CD14-positive monocyte (primary cell): ENCODE data around the gene SPRY2. TPM values are rescaled to one million over a fixed set of nuclear protein-coding genes. Genes with fewer than 3 reads are reported as not detected.

ENCODE experiments used
- DNase-seq, 3 donors: peaks; one replicate each; pipeline ENCODE4 v3.0.0-alpha.2; 2011 to 2022
- H2AFZ ChIP-seq: 2 replicates; pipeline ENCODE4 v1.6.0; 2012; ENCODE audit warnings: mild to moderate bottlenecking, low read depth, low read length, inconsistent platforms; ENCODE audit not compliant: insufficient read depth, poor library complexity, severe bottlenecking
- H3K27ac ChIP-seq, 2 donors: 1 replicate in 1 of 2; 2 replicates in 1 of 2; pipeline ENCODE4 v1.5.1; 2012 to 2013; ENCODE audit warnings: low read length in 2 of 2, control low read depth in 1 of 2, inconsistent platforms in 1 of 2, low read depth in 1 of 2, mild to moderate bottlenecking in 1 of 2
- H3K27me3 ChIP-seq, 2 donors: one replicate each; pipeline versions ENCODE4 v1.6.0 to v1.6.1; 2011 to 2013; ENCODE audit warnings: low read length in 2 of 2; ENCODE audit not compliant: control insufficient read depth in 2 of 2, insufficient read depth in 2 of 2
- H3K36me3 ChIP-seq, 2 donors: replicated peaks in 1 of 2; 1 replicate in 1 of 2; 2 replicates in 1 of 2; pipeline versions ENCODE4 v1.5.1 to v1.6.1; 2012 to 2013; ENCODE audit warnings: low read length in 2 of 2, control low read depth in 1 of 2, inconsistent platforms in 1 of 2, mild to moderate bottlenecking in 1 of 2; ENCODE audit not compliant: insufficient read depth in 2 of 2, control insufficient read depth in 1 of 2
- H3K4me1 ChIP-seq, 2 donors: 1 replicate in 1 of 2; 2 replicates in 1 of 2; pipeline versions ENCODE4 v1.5.1 to v1.6.1; 2012 to 2013; ENCODE audit warnings: low read length in 2 of 2, control low read depth in 1 of 2, inconsistent platforms in 1 of 2, mild to moderate bottlenecking in 1 of 2, moderate library complexity in 1 of 2; ENCODE audit not compliant: insufficient read depth in 2 of 2, control insufficient read depth in 1 of 2
- H3K4me2 ChIP-seq: replicated peaks from 2 replicates; pipeline ENCODE3; 2012; ENCODE audit warnings: low read length, moderate library complexity, mild to moderate bottlenecking; ENCODE audit not compliant: poor library complexity, severe bottlenecking; ENCODE audit errors: extremely low read depth
- H3K4me3 ChIP-seq, 3 experiments: fragments of 200-600 bp in 1 of 3; sonication (generic) in 1 of 3; replicated peaks in 1 of 3; 1 replicate in 2 of 3; 2 replicates in 1 of 3; pipeline ENCODE4 v1.5.1; 2011 to 2013; ENCODE audit warnings: low read length in 3 of 3, mild to moderate bottlenecking in 3 of 3, control low read depth in 2 of 3, low read depth in 2 of 3, inconsistent platforms in 1 of 3, moderate library complexity in 1 of 3
- H3K79me2 ChIP-seq: 2 replicates; pipeline ENCODE4 v1.6.0; 2012; ENCODE audit warnings: mild to moderate bottlenecking, control low read depth, inconsistent platforms, low read length, moderate library complexity; ENCODE audit not compliant: insufficient read depth
- H3K9ac ChIP-seq: 2 replicates; pipeline ENCODE4 v1.6.0; 2017; ENCODE audit warnings: low read length, mild to moderate bottlenecking; ENCODE audit not compliant: insufficient read depth, poor library complexity, severe bottlenecking
- H3K9me3 ChIP-seq, 2 donors: replicated peaks in 1 of 2; 1 replicate in 1 of 2; 2 replicates in 1 of 2; pipeline versions ENCODE4 v1.5.1 to v1.6.1; 2012 to 2013; ENCODE audit warnings: low read length in 2 of 2, control low read depth in 1 of 2; ENCODE audit not compliant: control insufficient read depth in 1 of 2, insufficient read depth in 1 of 2
- H4K20me1 ChIP-seq: 2 replicates; pipeline ENCODE4 v1.6.0; 2012; ENCODE audit warnings: mild to moderate bottlenecking, low read length, control low read depth, moderate library complexity; ENCODE audit not compliant: insufficient read depth
- H3K27ac Mint-ChIP-seq, 7 donors: one replicate each; pipeline ENCODE4 v1.8.0; 2020; ENCODE audit warnings: mild to moderate bottlenecking in 7 of 7, mixed read lengths in 7 of 7, moderate library complexity in 6 of 7, inconsistent platforms in 2 of 7
- H3K27me3 Mint-ChIP-seq, 3 donors: one replicate each; pipeline ENCODE4 v1.8.0; 2021 to 2022; ENCODE audit warnings: low read depth in 3 of 3, mild to moderate bottlenecking in 3 of 3, mixed read lengths in 3 of 3, moderate library complexity in 3 of 3, inconsistent platforms in 1 of 3
- H3K36me3 Mint-ChIP-seq, 2 donors: one replicate each; pipeline ENCODE4 v1.8.0; 2020; ENCODE audit warnings: mixed read lengths in 2 of 2, inconsistent platforms in 1 of 2, mild to moderate bottlenecking in 1 of 2
- H3K4me1 Mint-ChIP-seq: one replicate; pipeline ENCODE4 v1.8.0; 2020; ENCODE audit warnings: mild to moderate bottlenecking, mixed read lengths
- H3K4me3 Mint-ChIP-seq, 2 donors: one replicate each; pipeline ENCODE4 v1.8.0; 2020; ENCODE audit warnings: mild to moderate bottlenecking in 2 of 2, mixed read lengths in 2 of 2, moderate library complexity in 1 of 2
- H3K9me3 Mint-ChIP-seq, 7 donors: one replicate each; pipeline ENCODE4 v1.8.0; 2020 to 2022; ENCODE audit warnings: mixed read lengths in 7 of 7, mild to moderate bottlenecking in 6 of 7, moderate library complexity in 6 of 7, inconsistent platforms in 2 of 7
- CTCF ChIP-seq: fragments of 200-600 bp; IDR thresholded peaks from one replicate; pipeline ENCODE4 v1.8.0; 2022; ENCODE audit warnings: antibody characterized with exemption, mild to moderate bottlenecking
- WGBS: methylation state at CpG from one replicate; pipeline ENCODE4 v1.1.5; 2013; ENCODE audit warnings: missing lambda C conversion rate; ENCODE audit not compliant: insufficient coverage; 5-methylcytosine and 5-hydroxymethylcytosine counted together
- intact Hi-C, 2 donors: fragments of 100-400 bp; cut with micrococcal nuclease; formaldehyde crosslinking; loops; one replicate each; pipeline versions ENCODE4 v1.15.0 to v1.15.1; 2023
- polyA plus RNA-seq, 3 donors: library from polyadenylated mRNA; depleted of rRNA in 1 of 3; unstranded in 2 of 3; stranded (reverse) in 1 of 3; fragments of 300-500 nt in 2 of 3; fragments of >200 nt in 1 of 3; fragmentation: Illumina TruSeq in 2 of 3; gene quantifications; 1 replicate in 2 of 3; 2 replicates in 1 of 3; pipeline ENCODE4 v1.2.3, GENCODE V29; 2012 to 2021

SPRY2 gene
- polyA plus RNA-seq, 3 donors: 0.26 to 1.8 (median 0.73) TPM

- peaks cover 0 to 2% (median 1%) of the 10 kb centered on the region in 3 donors for H3K27me3 Mint-ChIP-seq
- no peak overlapping the region for H2AFZ ChIP-seq
- H3K4me2 ChIP-seq: no peak overlapping the region
- no peak overlapping the region for H3K9ac ChIP-seq
- intact Hi-C loops: no loop called here
- no peak for DNase-seq
- TF ChIP-seq CTCF: no peak
- no peaks in the 10 kb centered on the region for H3K36me3 ChIP-seq
- no peaks in the 10 kb centered on the region for H3K27me3 ChIP-seq
- no peak overlapping the region for H3K4me3 Mint-ChIP-seq
- peaks cover 0 to 4% of the 10 kb centered on the region in 2 donors for H3K9me3 ChIP-seq
- H3K9me3 Mint-ChIP-seq: peaks cover 0 to 10% (median 0%) of the 10 kb centered on the region in 7 donors
- H3K4me3 ChIP-seq: no peak overlapping the region
- no peaks in the 10 kb centered on the region for H3K36me3 Mint-ChIP-seq
- H3K4me1 Mint-ChIP-seq: peaks cover 5% of the 10 kb centered on the region
- no peak overlapping the region for H3K27ac ChIP-seq
- no peaks in the 10 kb centered on the region for H3K4me1 ChIP-seq
- WGBS: no CpG with 5 or more reads among the region's 1 CpG
- no peaks in the 10 kb centered on the region for H3K79me2 ChIP-seq
- H4K20me1 ChIP-seq: no peaks in the 10 kb centered on the region
- H3K27ac Mint-ChIP-seq: no peak overlapping the region
Observed at GRCh38 chr13:80305737-80306136, 35.2 kb downstream of the SPRY2 start.

GRCh38 chr13:80303225-80303811 lies 37.6 kb downstream of the SPRY2 start:
- Histone ChIP-seq H3K27me3 (no peaks in the 10 kb centered on the region), H3K27ac (no peak overlapping the region), H4K20me1 (no peaks in the 10 kb centered on the region), H3K36me3 (no peaks in the 10 kb centered on the region), H2AFZ (no peak overlapping the region), H3K79me2 (no peaks in the 10 kb centered on the region), H3K9ac (no peak overlapping the region), H3K9me3 (peaks cover 0 to 4% of the 10 kb centered on the region in 2 donors), H3K4me3 (no peak overlapping the region), H3K4me1 (no peaks in the 10 kb centered on the region), H3K4me2 (no peak overlapping the region)
- Mint-ChIP-seq H3K4me1 (peaks cover 5% of the 10 kb centered on the region), H3K9me3 (peaks cover 0 to 10% (median 0%) of the 10 kb centered on the region in 7 donors), H3K4me3 (no peak overlapping the region), H3K36me3 (no peaks in the 10 kb centered on the region), H3K27me3 (peaks cover 0 to 2% (median 1%) of the 10 kb centered on the region in 3 donors), H3K27ac (no peak overlapping the region)
- no peak for TF ChIP-seq CTCF
- intact Hi-C loops: no loop called here
- DNase-seq: no peak
- 100% methylated on average over 6 of the region's 6 CpGs for WGBS
